Mucosa of descending colon (tissue), 3 donors: ENCODE data around the gene BLCAP. TPM values are rescaled to one million over a fixed set of nuclear protein-coding genes. Genes with fewer than 3 reads are reported as not detected.
A peak's percentile ranks its signal among the peaks of the same experiment; 100 is the strongest.
"Not testable (repeated sequence)": the region's sequence is repeated elsewhere in the genome, so short reads cannot be mapped to it uniquely, and the experiment has no call there.

ENCODE experiments used
- ATAC-seq: fragments of 200-7000 bp; cut with Tn5 transposase; one replicate; pipeline ENCODE4 v1.9.1; 2020; ENCODE audit warnings: mild to moderate bottlenecking, moderate library complexity
- DNase-seq, 3 donors: peaks; one replicate each; pipeline ENCODE4 v3.0.0-alpha.2; 2020
- H3K36me3 ChIP-seq: fragments of 200-600 bp; one replicate; pipeline ENCODE4 v1.8.0; 2021; ENCODE audit warnings: low read depth, mild to moderate bottlenecking
- H3K4me1 ChIP-seq: fragments of 200-600 bp; one replicate; pipeline ENCODE4 v1.8.0; 2021; ENCODE audit warnings: low read depth, mild to moderate bottlenecking
- H3K4me3 ChIP-seq: fragments of 200-600 bp; one replicate; pipeline ENCODE4 v1.8.0; 2021; ENCODE audit warnings: mild to moderate bottlenecking
- H3K9me3 ChIP-seq: fragments of 200-600 bp; one replicate; pipeline ENCODE4 v1.8.0; 2021; ENCODE audit warnings: mild to moderate bottlenecking
- intact Hi-C, 2 donors: fragments of 100-400 bp; cut with DNase I in 1 of 2; cut with micrococcal nuclease in 1 of 2; formaldehyde crosslinking; loops; one replicate each; pipeline versions ENCODE4 v1.11.0 to v1.11.1; 2022; cut with DNase I, micrococcal nuclease
- long read RNA-seq, 2 donors: library from polyadenylated mRNA; unstranded; transcript quantifications; one replicate each; pipeline ENCODE4 v2.0.0, GENCODE V29; 2019 to 2021
- total RNA-seq, 3 donors: library from RNA; stranded (reverse); fragmentation: NEBNext Ultra II Directional in 2 of 3; extraction: Animal tissue kit (Norgen Biotek cat#: 25700) in 2 of 3; gene quantifications; one replicate each; pipeline versions ENCODE4 v1.2.1 to v1.2.4, GENCODE V29; 2021 to 2023
- TF ChIP-seq, protein P1 (sequence below): fragments of 200-600 bp; IDR thresholded peaks from one replicate; pipeline ENCODE4 v1.8.0; 2022; ENCODE audit warnings: antibody characterized with exemption, mild to moderate bottlenecking
- donor health status: DM: no; HTN: no; CAD: no; lungs with moderate emphysema.
- donor health status: DM: no; HTN: no; CAD: no.
- donor health status: DM: no; HTN: yes; CAD: no.

BLCAP gene
- total RNA-seq = 100 to 1,000 TPM in 2 of 3 donors, 10 to 100 TPM in 1; 87.9 to 110 (median 108) TPM
- long read RNA-seq, donor 1, transcript BLCAP-215 (2 exons, 2,017 nt) = major isoform, 83 of 95 reads
- long read RNA-seq, donor 1, partial matches to known transcripts = 0 of 95 reads
- long read RNA-seq, donor 1, other reads (novel, unspliced or antisense) = 10 of 95 reads
- long read RNA-seq, donor 2, transcript BLCAP-215 (2 exons, 2,017 nt) = major isoform, 53 of 69 reads
- long read RNA-seq, donor 2, partial matches to known transcripts = 0 of 69 reads
- long read RNA-seq, donor 2, other reads (novel, unspliced or antisense) = 15 of 69 reads

- TF ChIP-seq, protein P1, sequence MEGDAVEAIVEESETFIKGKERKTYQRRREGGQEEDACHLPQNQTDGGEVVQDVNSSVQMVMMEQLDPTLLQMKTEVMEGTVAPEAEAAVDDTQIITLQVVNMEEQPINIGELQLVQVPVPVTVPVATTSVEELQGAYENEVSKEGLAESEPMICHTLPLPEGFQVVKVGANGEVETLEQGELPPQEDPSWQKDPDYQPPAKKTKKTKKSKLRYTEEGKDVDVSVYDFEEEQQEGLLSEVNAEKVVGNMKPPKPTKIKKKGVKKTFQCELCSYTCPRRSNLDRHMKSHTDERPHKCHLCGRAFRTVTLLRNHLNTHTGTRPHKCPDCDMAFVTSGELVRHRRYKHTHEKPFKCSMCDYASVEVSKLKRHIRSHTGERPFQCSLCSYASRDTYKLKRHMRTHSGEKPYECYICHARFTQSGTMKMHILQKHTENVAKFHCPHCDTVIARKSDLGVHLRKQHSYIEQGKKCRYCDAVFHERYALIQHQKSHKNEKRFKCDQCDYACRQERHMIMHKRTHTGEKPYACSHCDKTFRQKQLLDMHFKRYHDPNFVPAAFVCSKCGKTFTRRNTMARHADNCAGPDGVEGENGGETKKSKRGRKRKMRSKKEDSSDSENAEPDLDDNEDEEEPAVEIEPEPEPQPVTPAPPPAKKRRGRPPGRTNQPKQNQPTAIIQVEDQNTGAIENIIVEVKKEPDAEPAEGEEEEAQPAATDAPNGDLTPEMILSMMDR = no peak
- H3K4me1 ChIP-seq = peaks cover 33% of the 10 kb centered on the region
- peak; percentile 87 for ATAC-seq
- H3K9me3 ChIP-seq = no peaks in the 10 kb centered on the region
- intact Hi-C loops = loop anchor here in 1 of 2 donors (10.0 kb wide), 1 partner anchor 143 kb away; no protein-coding TSS in a partner anchor
- peak; percentile 93 to 94 (median 94) for DNase-seq
- H3K36me3 ChIP-seq = no peaks in the 10 kb centered on the region
- H3K4me3 ChIP-seq = peak within 1 kb of the TSS; percentile 64
Observed at GRCh38 chr20:37527638-37528445, at the start of gene BLCAP. TSS of gene BLCAP (minus strand) at chr20:37527876. CDS start at chr20:37519174, 8,702 bp downstream.

DNA sequence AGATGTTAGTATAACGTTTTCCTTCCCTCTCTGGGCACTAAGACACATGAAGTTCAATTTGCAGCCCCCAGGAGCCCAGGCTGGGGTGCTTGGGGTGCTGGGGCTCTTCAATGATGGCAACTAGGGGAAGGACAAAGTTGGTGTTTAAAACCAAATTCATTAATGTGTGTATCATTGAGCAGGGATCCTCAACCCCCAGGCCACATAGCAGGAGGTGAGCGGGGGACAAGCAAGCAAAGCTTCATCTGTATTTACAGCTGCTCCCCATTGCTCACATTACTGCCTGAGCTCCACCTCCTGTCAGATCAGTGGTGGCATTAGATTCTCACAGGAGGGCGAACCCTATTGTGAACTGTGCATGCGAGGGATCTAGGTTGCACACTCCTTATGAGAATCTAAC lies 49.8 kb upstream of the BLCAP start:
- H3K9me3 ChIP-seq, H3K4me3 ChIP-seq, intact Hi-C loops, H3K36me3 ChIP-seq, ATAC-seq, H3K4me1 ChIP-seq, DNase-seq: not testable (repeated sequence)

DNA sequence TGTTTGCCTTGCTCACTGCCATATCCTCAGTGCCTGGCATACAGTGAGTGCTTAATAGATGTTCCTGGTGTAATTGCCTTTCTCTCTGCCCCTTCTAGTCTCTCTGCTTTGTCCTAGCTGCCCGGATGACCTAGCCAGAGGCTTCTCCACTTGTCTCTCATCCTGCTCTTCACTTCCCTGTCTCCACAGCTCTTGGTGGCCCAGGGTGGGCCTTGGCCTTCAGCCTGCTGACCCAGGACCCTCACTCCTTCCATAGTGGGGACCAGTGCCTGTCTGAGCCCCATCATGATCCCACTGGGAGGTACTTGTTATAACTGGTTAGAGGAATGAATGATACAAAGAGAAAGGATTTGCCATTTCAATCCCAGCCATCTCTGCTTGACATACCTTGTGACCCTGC lies 49.2 kb upstream of the BLCAP start:
- Histone ChIP-seq H3K36me3 (no peaks in the 10 kb centered on the region), H3K4me1 (no peaks in the 10 kb centered on the region), H3K4me3 (no peak overlapping the region), H3K9me3 (no peaks in the 10 kb centered on the region)
- no peak for DNase-seq
- intact Hi-C loops = no loop called here
- TF ChIP-seq, protein P1 = no peak
- no peak for ATAC-seq

DNA sequence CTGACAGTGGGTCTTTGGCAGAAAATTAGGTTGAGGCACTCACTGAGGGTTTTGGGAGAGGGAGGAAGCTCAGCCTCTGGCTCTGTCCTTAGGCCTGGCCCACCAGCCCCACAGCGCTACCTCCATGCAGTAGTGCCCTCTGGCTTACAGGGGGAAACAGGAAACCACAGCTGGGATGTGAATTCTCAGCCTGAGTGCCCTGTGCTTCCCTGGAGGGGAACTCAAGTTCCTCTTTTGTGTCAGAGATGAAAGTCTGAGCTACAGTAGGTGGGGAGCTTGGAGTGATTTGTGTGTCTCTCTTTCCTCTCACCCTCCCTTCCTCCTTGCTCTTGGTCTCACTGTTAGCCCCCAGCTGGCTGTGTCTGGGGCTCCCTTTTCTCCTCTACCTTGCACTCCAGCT lies 48.2 kb upstream of the BLCAP start:
- Histone ChIP-seq H3K4me1 (no peaks in the 10 kb centered on the region), H3K36me3 (no peaks in the 10 kb centered on the region), H3K4me3 (no peak overlapping the region), H3K9me3 (no peaks in the 10 kb centered on the region)
- DNase-seq = no peak
- TF ChIP-seq, protein P1 = no peak
- intact Hi-C loops = no loop called here
- no peak for ATAC-seq

GRCh38 chr20:37574199-37574890 lies 46.7 kb upstream of the BLCAP start:
- intact Hi-C loops = no loop called here
- Histone ChIP-seq H3K9me3 (no peaks in the 10 kb centered on the region), H3K4me1 (no peaks in the 10 kb centered on the region), H3K4me3 (no peak overlapping the region), H3K36me3 (no peaks in the 10 kb centered on the region)
- DNase-seq = no peak
- TF ChIP-seq, protein P1 = no peak
- no peak for ATAC-seq
